Smooth muscle cell (in vitro differentiated cells): Measurements from ENCODE around the gene ARHGEF17. TPM values are rescaled to one million over a fixed set of nuclear protein-coding genes. Genes with fewer than 3 reads are reported as not detected.

Experiments
- DNase-seq: peaks from one replicate; lab custom pipeline; 2025; ENCODE audit not compliant: unreplicated experiment; lab: John Stamatoyannopoulos, UW
- H2AFZ ChIP-seq: fragments of 200-600 bp; sonication (generic); 2 replicates; pipeline ENCODE4 v1.6.0; 2016; ENCODE audit warnings: antibody characterized with exemption, low read depth, mild to moderate bottlenecking
- H3F3A ChIP-seq: fragments of 200-600 bp; sonication (generic); 2 replicates; pipeline ENCODE4 v1.6.0; 2017; ENCODE audit warnings: antibody characterized with exemption, low read depth
- H3K27ac ChIP-seq: fragments of 200-600 bp; sonication (generic); 2 replicates; pipeline ENCODE4 v1.5.1; 2016; ENCODE audit warnings: low read depth, mild to moderate bottlenecking
- H3K27me3 ChIP-seq: fragments of 200-600 bp; sonication (generic); 2 replicates; pipeline ENCODE4 v1.6.1; 2016; ENCODE audit warnings: low read depth, mild to moderate bottlenecking
- H3K36me3 ChIP-seq: fragments of 200-600 bp; sonication (generic); 2 replicates; pipeline ENCODE4 v1.5.1; 2016; ENCODE audit warnings: low read depth
- H3K4me1 ChIP-seq: fragments of 200-600 bp; sonication (generic); 2 replicates; pipeline ENCODE4 v1.5.1; 2016; ENCODE audit warnings: low read depth
- H3K4me2 ChIP-seq: fragments of 200-600 bp; sonication (generic); 2 replicates; pipeline ENCODE4 v1.6.0; 2016; ENCODE audit warnings: mild to moderate bottlenecking
- H3K4me3 ChIP-seq: fragments of 200-600 bp; sonication (generic); 2 replicates; pipeline ENCODE4 v1.5.1; 2016; ENCODE audit warnings: mild to moderate bottlenecking
- H3K79me2 ChIP-seq: fragments of 200-600 bp; sonication (generic); 2 replicates; pipeline ENCODE4 v1.6.0; 2016; ENCODE audit warnings: low read depth, mild to moderate bottlenecking
- H3K9ac ChIP-seq: fragments of 200-600 bp; sonication (generic); 2 replicates; pipeline ENCODE4 v1.6.0; 2016; ENCODE audit warnings: low read depth
- H3K9me3 ChIP-seq: fragments of 200-600 bp; sonication (generic); replicated peaks from 2 replicates; pipeline ENCODE4 v1.5.1; 2016; ENCODE audit warnings: low read depth
- H4K20me1 ChIP-seq: fragments of 200-600 bp; sonication (generic); 2 replicates; pipeline ENCODE4 v1.6.0; 2016; ENCODE audit warnings: low read depth
- WGBS: methylation state at CpG from one replicate; pipeline ENCODE4 v1.1.7; 2016; ENCODE audit warnings: low lambda C conversion rate; 5-methylcytosine and 5-hydroxymethylcytosine counted together
- polyA plus RNA-seq: library from polyadenylated mRNA; unstranded; fragments of >200 nt; fragmentation: Nextera tagmentation; extraction: Ambion mirVana; gene quantifications from 2 replicates; pipeline ENCODE4 v1.2.1, GENCODE V29; 2016
- total RNA-seq: library from RNA; depleted of rRNA; stranded (reverse); fragments of >200 nt; gene quantifications from 2 replicates; pipeline ENCODE4 v1.2.3, GENCODE V29; 2014
- TF ChIP-seq, protein P1 (sequence below): fragments of 200-600 bp; sonication (generic); IDR thresholded peaks from 2 replicates; pipeline ENCODE4 v1.5.1; 2017; ENCODE audit warnings: borderline replicate concordance, mild to moderate bottlenecking, antibody characterized with exemption; ENCODE audit not compliant: insufficient read depth, poor library complexity, severe bottlenecking

The ARHGEF17 gene
- total and polyA plus RNA-seq, 2 experiments from 2014 or later, result 18.0 to 27.8 TPM

DNA sequence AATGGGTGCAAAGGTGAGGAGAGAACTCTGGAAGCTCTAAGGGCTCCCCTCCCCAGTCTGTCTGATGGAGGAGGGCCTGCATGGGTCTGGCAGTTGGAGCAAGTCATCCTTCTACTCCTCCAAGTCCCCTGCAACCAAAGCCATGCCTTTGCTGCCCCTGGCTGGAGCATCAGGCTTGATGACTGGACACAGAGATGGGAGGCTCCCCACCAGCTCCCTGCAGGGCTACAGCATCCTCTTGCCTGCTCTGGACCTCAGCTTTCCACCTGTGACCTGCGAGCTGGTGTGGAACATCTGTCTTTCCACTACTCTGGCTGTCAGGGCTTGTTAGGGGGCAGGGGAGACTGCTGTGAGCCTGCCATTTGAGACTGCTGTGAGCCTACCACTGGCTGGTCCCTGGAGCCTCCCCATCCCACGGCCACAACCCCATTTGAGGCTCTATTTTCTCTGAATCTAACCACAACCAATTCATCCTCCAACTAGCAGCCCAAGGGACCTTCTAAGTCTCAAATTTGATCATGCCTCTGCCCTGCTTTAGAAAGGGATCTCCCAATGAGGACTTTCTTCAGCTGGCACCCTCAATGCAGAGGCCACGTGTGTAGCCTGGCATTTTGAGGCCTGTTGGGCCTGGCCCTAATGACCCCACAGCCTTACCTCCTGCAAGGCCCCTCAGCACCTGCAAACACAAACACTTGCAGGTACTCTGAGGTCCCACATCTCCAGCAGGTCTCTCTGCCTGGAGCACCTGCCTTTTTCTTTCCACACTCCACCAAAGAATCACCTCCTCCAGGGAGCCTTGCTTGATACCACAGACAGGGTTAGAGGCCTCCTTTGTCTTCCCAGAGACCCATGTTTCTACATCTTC, 26.0 kb upstream of the ARHGEF17 start:
- Histone ChIP-seq H3K36me3 (no peaks in the 10 kb centered on the region), H2AFZ (no peak overlapping the region), H3K9me3 (no peaks in the 10 kb centered on the region), H3F3A (no peaks in the 10 kb centered on the region), H3K4me2 (no peak overlapping the region), H3K79me2 (no peaks in the 10 kb centered on the region), H3K27me3 (no peaks in the 10 kb centered on the region), H3K27ac (no peak overlapping the region), H3K4me3 (no peak overlapping the region), H3K9ac (no peak overlapping the region), H4K20me1 (no peaks in the 10 kb centered on the region), H3K4me1 (no peaks in the 10 kb centered on the region)
- TF ChIP-seq, protein P1, sequence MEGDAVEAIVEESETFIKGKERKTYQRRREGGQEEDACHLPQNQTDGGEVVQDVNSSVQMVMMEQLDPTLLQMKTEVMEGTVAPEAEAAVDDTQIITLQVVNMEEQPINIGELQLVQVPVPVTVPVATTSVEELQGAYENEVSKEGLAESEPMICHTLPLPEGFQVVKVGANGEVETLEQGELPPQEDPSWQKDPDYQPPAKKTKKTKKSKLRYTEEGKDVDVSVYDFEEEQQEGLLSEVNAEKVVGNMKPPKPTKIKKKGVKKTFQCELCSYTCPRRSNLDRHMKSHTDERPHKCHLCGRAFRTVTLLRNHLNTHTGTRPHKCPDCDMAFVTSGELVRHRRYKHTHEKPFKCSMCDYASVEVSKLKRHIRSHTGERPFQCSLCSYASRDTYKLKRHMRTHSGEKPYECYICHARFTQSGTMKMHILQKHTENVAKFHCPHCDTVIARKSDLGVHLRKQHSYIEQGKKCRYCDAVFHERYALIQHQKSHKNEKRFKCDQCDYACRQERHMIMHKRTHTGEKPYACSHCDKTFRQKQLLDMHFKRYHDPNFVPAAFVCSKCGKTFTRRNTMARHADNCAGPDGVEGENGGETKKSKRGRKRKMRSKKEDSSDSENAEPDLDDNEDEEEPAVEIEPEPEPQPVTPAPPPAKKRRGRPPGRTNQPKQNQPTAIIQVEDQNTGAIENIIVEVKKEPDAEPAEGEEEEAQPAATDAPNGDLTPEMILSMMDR, result no peak
- DNase-seq, result no peak
- WGBS, result 95% methylated on average over 3 of the region's 3 CpGs

DNA sequence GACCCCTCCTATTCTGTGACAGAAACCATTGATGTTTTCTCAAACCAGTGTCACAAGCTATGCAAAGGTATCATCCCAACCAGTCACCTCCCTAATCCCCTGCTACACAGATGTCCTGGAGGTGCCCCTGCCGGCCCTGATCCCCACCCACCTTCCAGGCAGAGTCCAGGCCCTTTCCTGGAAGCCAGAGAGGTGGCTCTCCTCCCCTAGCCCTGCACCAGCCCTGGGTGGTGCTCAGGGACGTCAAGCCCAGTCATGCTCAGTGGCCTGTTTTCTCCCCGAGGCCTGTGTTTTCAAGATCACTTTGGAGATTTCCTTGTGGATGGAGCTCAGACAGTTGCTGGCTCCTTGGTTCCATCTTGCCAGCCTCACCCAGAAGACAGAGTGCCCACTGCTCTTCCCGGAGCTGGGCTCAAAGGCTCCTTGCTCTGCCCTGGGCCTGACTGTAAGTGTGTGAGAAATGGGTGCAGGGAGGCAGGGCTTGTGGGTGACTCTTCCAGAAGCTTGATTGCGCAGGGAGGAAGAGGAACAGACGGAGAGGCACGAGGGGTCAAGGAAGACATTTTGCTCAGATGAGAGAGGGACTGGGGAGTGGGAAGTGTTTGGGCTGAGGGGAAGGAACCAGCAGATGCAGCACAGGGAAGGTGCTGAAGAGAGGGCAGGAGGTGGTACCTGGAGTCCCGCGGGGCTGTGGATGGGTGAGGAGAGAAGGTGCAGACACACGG, 24.6 kb upstream of the ARHGEF17 start:
- 73% methylated on average over 10 of the region's 10 CpGs for WGBS
- Histone ChIP-seq H3K9me3 (no peaks in the 10 kb centered on the region), H4K20me1 (no peaks in the 10 kb centered on the region), H3K27ac (no peak overlapping the region), H3K36me3 (no peaks in the 10 kb centered on the region), H3K79me2 (no peaks in the 10 kb centered on the region), H3F3A (peaks cover 2% of the 10 kb centered on the region), H3K4me1 (no peaks in the 10 kb centered on the region), H2AFZ (no peak overlapping the region), H3K9ac (no peak overlapping the region), H3K4me3 (no peak overlapping the region), H3K27me3 (no peaks in the 10 kb centered on the region), H3K4me2 (no peak overlapping the region)
- no peak for DNase-seq
- TF ChIP-seq, protein P1, result no peak

DNA sequence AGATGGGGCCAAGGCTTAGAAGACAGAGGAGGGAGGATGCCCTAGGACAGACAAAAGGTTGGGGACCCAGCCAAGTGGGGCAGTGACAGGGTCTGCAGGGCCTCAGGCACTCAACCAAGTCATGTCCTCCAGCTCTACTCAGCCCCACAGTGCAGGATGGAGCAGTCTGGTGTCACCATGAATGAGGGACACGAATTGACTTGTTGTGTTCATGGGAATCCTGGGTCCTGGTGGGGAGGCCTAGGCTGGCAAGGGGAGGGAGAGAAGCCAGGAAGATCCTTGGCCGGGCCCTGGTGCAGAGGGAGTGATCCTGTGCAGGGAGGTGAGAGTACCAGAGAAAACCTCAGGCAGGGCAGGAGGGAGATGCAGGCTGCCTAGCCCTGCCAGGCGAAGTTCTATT, 24.0 kb upstream of the ARHGEF17 start:
- H3K9ac ChIP-seq, result no peak overlapping the region
- WGBS, result 90% methylated on average over 3 of the region's 3 CpGs
- DNase-seq, result no peak

More for the DNA sequence above, 24.0 kb upstream of the ARHGEF17 start:
- no peaks in the 10 kb centered on the region for H3K36me3 ChIP-seq
- TF ChIP-seq, protein P1, result no peak
- peaks cover 2% of the 10 kb centered on the region for H3K4me1 ChIP-seq
- H2AFZ ChIP-seq, result no peak overlapping the region
- no peaks in the 10 kb centered on the region for H3K9me3 ChIP-seq
- H3K27me3 ChIP-seq, result no peaks in the 10 kb centered on the region
- peaks cover 2% of the 10 kb centered on the region for H3F3A ChIP-seq
- no peaks in the 10 kb centered on the region for H4K20me1 ChIP-seq
- no peaks in the 10 kb centered on the region for H3K79me2 ChIP-seq
- H3K27ac ChIP-seq, result no peak overlapping the region
- no peak overlapping the region for H3K4me3 ChIP-seq
- no peak overlapping the region for H3K4me2 ChIP-seq
